Cardiac fibroblast (primary cell): ENCODE measurements around the gene ACADSB.

Experiments used
- DNase-seq, 2 donors: peaks; one replicate each; pipeline versions ENCODE4 v3.0.0 to v3.0.0-alpha.2; 2010; ENCODE audit warnings: low read depth in 2 of 2
- H3K4me3 ChIP-seq, 2 donors: replicated peaks in 1 of 2; 1 replicate in 1 of 2; 2 replicates in 1 of 2; pipeline ENCODE4 v1.5.1; 2011; ENCODE audit warnings: low read depth in 2 of 2, low read length in 2 of 2, mild to moderate bottlenecking in 2 of 2, moderate library complexity in 1 of 2
- TF ChIP-seq, protein P1 (sequence below): IDR thresholded peaks from one replicate; pipeline ENCODE4 v1.5.1; 2011; ENCODE audit warnings: low read depth, mild to moderate bottlenecking, low read length, inconsistent platforms

Gene ACADSB

DNA sequence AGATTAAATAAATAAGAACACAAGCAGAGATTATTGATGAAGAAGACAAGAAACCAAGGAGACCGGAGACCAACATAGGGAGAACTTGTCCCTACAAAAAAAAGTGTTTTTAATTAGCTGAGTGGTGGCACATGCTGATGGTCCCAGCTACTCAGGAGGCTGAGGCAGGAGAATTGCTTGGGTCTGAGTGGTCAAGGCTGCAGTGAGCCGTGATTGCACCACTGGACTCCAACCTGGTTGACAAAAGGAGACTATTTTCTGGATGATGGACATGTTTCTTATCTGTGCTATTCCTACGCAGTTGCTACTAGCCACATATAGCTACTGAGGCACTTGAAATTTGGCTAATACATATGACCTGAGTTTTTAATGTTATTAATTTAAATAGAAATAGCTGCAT, 9.9 kb upstream of the ACADSB start:
- no peak for DNase-seq
- TF ChIP-seq, protein P1, sequence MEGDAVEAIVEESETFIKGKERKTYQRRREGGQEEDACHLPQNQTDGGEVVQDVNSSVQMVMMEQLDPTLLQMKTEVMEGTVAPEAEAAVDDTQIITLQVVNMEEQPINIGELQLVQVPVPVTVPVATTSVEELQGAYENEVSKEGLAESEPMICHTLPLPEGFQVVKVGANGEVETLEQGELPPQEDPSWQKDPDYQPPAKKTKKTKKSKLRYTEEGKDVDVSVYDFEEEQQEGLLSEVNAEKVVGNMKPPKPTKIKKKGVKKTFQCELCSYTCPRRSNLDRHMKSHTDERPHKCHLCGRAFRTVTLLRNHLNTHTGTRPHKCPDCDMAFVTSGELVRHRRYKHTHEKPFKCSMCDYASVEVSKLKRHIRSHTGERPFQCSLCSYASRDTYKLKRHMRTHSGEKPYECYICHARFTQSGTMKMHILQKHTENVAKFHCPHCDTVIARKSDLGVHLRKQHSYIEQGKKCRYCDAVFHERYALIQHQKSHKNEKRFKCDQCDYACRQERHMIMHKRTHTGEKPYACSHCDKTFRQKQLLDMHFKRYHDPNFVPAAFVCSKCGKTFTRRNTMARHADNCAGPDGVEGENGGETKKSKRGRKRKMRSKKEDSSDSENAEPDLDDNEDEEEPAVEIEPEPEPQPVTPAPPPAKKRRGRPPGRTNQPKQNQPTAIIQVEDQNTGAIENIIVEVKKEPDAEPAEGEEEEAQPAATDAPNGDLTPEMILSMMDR, result no peak
- no peak overlapping the region for H3K4me3 ChIP-seq

DNA sequence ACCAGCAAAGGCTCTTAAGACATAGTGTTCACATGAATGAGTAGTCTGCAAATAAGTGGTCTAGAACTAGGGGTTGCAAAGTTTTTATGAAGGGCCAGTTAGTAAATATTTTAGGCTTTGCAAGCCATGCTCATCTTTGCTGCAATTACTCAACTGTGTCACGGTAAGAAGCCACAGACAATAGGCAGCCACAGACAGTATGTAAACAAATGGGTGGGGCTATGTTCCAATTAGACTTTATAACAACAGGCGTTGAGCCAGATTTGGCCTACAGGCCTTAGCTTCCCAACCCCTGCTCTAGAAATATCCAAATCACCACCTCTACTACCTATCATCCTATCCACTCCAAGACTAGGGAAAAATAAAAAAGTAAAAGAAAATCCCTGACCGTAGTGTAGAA, 9.5 kb upstream of the ACADSB start:
- TF ChIP-seq, protein P1, result no peak
- no peak overlapping the region for H3K4me3 ChIP-seq
- DNase-seq, result peak in 1 of 2 donors; percentile 7

- no peak overlapping the region for H3K4me3 ChIP-seq
- no peak for DNase-seq
- TF ChIP-seq, protein P1, result no peak
These were observed 8.7 kb upstream of the ACADSB start for GRCh38 chr10:123000155-123000554.

GRCh38 chr10:123001370-123001769, 7.4 kb upstream of the ACADSB start:
- TF ChIP-seq, protein P1, result no peak
- H3K4me3 ChIP-seq, result no peak overlapping the region
- DNase-seq, result no peak

DNA sequence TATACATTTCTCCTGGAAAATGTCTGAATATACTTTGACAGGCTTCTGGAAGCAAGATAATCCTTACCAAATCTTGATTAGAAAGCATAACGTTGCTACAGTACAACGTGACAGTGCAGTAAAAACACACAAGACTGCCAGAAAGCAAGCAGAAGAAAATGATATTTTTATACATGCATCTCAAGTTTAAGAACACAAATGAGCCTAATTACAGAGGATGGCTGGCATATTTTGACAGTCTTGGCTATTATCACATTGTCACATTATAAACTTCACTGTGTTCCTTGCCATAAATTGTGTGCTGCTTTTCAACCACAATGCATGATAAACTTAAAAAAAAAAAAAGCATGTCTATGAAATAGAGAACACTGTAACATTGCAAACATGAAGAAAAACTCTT, 4.5 kb upstream of the ACADSB start:
- TF ChIP-seq, protein P1, result no peak
- H3K4me3 ChIP-seq, result no peak overlapping the region
- no peak for DNase-seq

GRCh38 chr10:123007558-123008354, 1.1 kb upstream of the ACADSB start:
- DNase-seq, result peak; percentile 45 to 64
- peak overlapping the region; percentile 96 to 99 for H3K4me3 ChIP-seq
- TF ChIP-seq, protein P1, result no peak
